Trophoblast cell (in vitro differentiated cells and primary cell): ENCODE results near the gene KRT1.

Source experiments
- DNase-seq, 2 donors: peaks; one replicate each; pipeline ENCODE4 v3.0.0-alpha.2; 2016
- H2AFZ ChIP-seq: 2 replicates; pipeline ENCODE4 v1.6.1; 2013; ENCODE audit warnings: low read length, moderate library complexity, mild to moderate bottlenecking; ENCODE audit not compliant: insufficient read depth, poor library complexity
- H2AK5ac ChIP-seq: 2 replicates; pipeline ENCODE4 v1.6.1; 2013; ENCODE audit warnings: mild to moderate bottlenecking, low read length
- H2BK120ac ChIP-seq: 2 replicates; pipeline ENCODE4 v1.6.1; 2013; ENCODE audit warnings: low read length, mild to moderate bottlenecking, moderate library complexity; ENCODE audit not compliant: insufficient read depth, poor library complexity
- H2BK12ac ChIP-seq: 2 replicates; pipeline ENCODE4 v1.6.1; 2013; ENCODE audit warnings: mild to moderate bottlenecking, low read length, moderate library complexity
- H2BK5ac ChIP-seq: 2 replicates; pipeline ENCODE4 v1.6.1; 2013; ENCODE audit warnings: low read length, low read depth, moderate library complexity, mild to moderate bottlenecking; ENCODE audit not compliant: poor library complexity
- H3K14ac ChIP-seq: 2 replicates; pipeline ENCODE4 v1.6.1; 2013; ENCODE audit warnings: mild to moderate bottlenecking, low read length
- H3K18ac ChIP-seq: 2 replicates; pipeline ENCODE4 v1.6.1; 2013; ENCODE audit warnings: mild to moderate bottlenecking, low read length
- H3K23ac ChIP-seq: 2 replicates; pipeline ENCODE4 v1.6.1; 2013; ENCODE audit warnings: low read length
- H3K27ac ChIP-seq: 2 replicates; pipeline ENCODE4 v1.5.1; 2013; ENCODE audit warnings: low read depth, mild to moderate bottlenecking, inconsistent platforms, low read length, moderate library complexity
- H3K27me3 ChIP-seq: 2 replicates; pipeline ENCODE4 v1.6.1; 2013; ENCODE audit warnings: inconsistent platforms, mild to moderate bottlenecking, low read length, moderate library complexity; ENCODE audit not compliant: insufficient read depth
- H3K36me3 ChIP-seq, 2 experiments: 1 replicate in 1 of 2; 2 replicates in 1 of 2; pipeline ENCODE4 v1.6.1; 2013; ENCODE audit warnings: low read length in 2 of 2, mild to moderate bottlenecking in 2 of 2, moderate library complexity in 1 of 2; ENCODE audit not compliant: insufficient read depth in 2 of 2, control insufficient read depth in 1 of 2
- H3K4ac ChIP-seq: 2 replicates; pipeline ENCODE4 v1.6.1; 2013; ENCODE audit warnings: low read depth, mild to moderate bottlenecking, low read length, moderate library complexity
- H3K4me1 ChIP-seq, 2 experiments: 1 replicate in 1 of 2; 2 replicates in 1 of 2; pipeline ENCODE4 v1.6.1; 2013; ENCODE audit warnings: low read length in 2 of 2, mild to moderate bottlenecking in 2 of 2, moderate library complexity in 1 of 2; ENCODE audit not compliant: insufficient read depth in 2 of 2, control insufficient read depth in 1 of 2
- H3K4me2 ChIP-seq: 2 replicates; pipeline ENCODE4 v1.6.1; 2013; ENCODE audit warnings: inconsistent platforms, mild to moderate bottlenecking, low read length, moderate library complexity
- H3K4me3 ChIP-seq: 2 replicates; pipeline ENCODE4 v1.5.1; 2013; ENCODE audit warnings: mild to moderate bottlenecking, low read depth, low read length, inconsistent platforms
- H3K79me1 ChIP-seq: one replicate; pipeline ENCODE4 v1.6.1; 2013; ENCODE audit warnings: low read length
- H3K79me2 ChIP-seq: 2 replicates; pipeline ENCODE4 v1.6.1; 2013; ENCODE audit warnings: low read length, mild to moderate bottlenecking; ENCODE audit not compliant: control insufficient read depth, insufficient read depth, poor library complexity
- H3K9ac ChIP-seq: 2 replicates; pipeline ENCODE4 v1.6.1; 2013; ENCODE audit warnings: mild to moderate bottlenecking, low read length
- H3K9me3 ChIP-seq: 2 replicates; pipeline ENCODE4 v1.6.1; 2013; ENCODE audit warnings: low read depth, mild to moderate bottlenecking, control low read depth, inconsistent platforms, low read length; ENCODE audit not compliant: insufficient read depth
- H4K12ac ChIP-seq: 2 replicates; pipeline ENCODE4 v1.6.1; 2013; ENCODE audit warnings: low read depth, mild to moderate bottlenecking, low read length, moderate library complexity
- H4K8ac ChIP-seq: 2 replicates; pipeline ENCODE4 v1.6.1; 2013; ENCODE audit warnings: low read depth, mild to moderate bottlenecking, low read length, moderate library complexity
- H4K91ac ChIP-seq: one replicate; pipeline ENCODE4 v1.6.1; 2013; ENCODE audit warnings: low read depth, mild to moderate bottlenecking, low read length, moderate library complexity
- WGBS: extraction: QIAGEN DNeasy Blood & Tissue Kit; methylation state at CpG from one replicate; pipeline ENCODE4 v1.1.7; 2013; ENCODE audit warnings: missing lambda C conversion rate; ENCODE audit not compliant: insufficient read length, insufficient coverage; ENCODE audit errors: extremely low coverage; 5-methylcytosine and 5-hydroxymethylcytosine counted together

KRT1 gene

DNA sequence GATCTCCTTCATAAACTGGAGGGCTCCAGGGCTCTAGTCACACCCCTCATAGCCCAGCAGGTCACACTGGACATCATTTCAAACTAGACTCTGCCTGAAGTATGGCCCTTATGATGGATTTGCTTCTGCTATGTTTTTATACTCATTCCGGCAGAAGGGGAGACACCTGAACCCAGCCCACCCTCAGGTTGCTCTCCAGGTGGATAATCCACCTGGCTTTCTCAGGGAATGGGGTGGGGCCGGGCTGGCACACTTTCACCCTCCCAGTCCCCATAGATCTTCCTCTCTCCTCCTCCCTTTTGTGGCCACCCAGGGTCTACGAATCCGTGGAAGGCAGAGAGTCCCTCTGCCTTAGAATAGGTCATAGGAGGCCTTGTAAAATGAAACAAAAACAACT lies 52.1 kb downstream of the KRT1 start:
- Histone ChIP-seq H2AFZ (no peak overlapping the region), H3K4me2 (no peak overlapping the region), H3K9ac (no peak overlapping the region), H3K18ac (no peak overlapping the region), H3K79me1 (no peaks in the 10 kb centered on the region), H2AK5ac (no peak overlapping the region), H2BK5ac (no peak overlapping the region), H2BK12ac (no peak overlapping the region), H2BK120ac (no peak overlapping the region), H3K27me3 (no peaks in the 10 kb centered on the region), H4K8ac (no peak overlapping the region), H3K4me1 (no peaks in the 10 kb centered on the region), H3K4me3 (no peak overlapping the region), H3K9me3 (no peaks in the 10 kb centered on the region), H3K14ac (no peak overlapping the region), H3K4ac (no peak overlapping the region), H3K27ac (no peak overlapping the region), H3K36me3 (no peaks in the 10 kb centered on the region), H3K79me2 (no peaks in the 10 kb centered on the region), H4K91ac (no peak overlapping the region), H4K12ac (no peak overlapping the region), H3K23ac (no peak overlapping the region)
- no CpG with 5 or more reads among the region's 4 CpGs for WGBS
- no peak for DNase-seq

DNA sequence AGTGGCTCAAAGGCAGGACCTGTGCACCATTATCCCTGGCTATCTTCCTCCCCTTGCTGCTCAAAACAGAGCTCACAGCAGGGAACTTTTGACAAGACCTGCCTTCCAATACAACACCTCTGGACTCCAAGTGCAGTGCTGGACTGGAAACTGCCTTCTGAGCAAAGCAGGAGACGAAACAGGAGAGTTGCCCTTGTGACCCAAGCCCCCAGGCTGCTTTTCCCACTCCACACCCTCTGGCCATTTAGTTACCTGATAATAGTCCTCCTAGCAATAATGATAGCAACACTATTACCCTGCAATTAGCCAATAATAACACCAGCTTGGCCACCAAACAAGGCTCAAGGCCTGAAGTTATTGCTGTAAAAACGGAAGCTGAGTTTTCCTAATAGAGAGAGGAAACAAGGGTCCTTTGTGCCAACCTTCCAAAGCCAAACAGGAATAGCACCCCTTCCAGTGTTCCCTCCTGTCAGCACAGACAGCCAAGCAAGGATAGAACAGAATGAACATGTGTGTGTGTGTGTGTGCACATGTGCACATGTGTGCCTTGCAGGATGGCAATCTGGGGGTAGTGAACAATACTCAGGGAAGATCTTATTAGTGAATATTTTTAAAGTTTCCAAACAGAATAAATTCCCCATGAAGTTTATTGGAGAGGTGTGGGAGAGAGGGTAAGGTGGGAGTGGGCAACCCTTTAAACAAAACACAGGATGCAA lies 52.7 kb downstream of the KRT1 start:
- Histone ChIP-seq H3K79me2 (no peaks in the 10 kb centered on the region), H3K36me3 (no peaks in the 10 kb centered on the region), H4K8ac (no peak overlapping the region), H3K4me3 (no peak overlapping the region), H2AFZ (no peak overlapping the region), H2BK120ac (no peak overlapping the region), H3K27me3 (no peaks in the 10 kb centered on the region), H2BK5ac (no peak overlapping the region), H3K18ac (no peak overlapping the region), H3K27ac (no peak overlapping the region), H3K4me1 (no peaks in the 10 kb centered on the region), H4K91ac (no peak overlapping the region), H2AK5ac (no peak overlapping the region), H3K4me2 (no peak overlapping the region), H3K4ac (no peak overlapping the region), H3K14ac (no peak overlapping the region), H2BK12ac (no peak overlapping the region), H3K9ac (no peak overlapping the region), H3K79me1 (no peaks in the 10 kb centered on the region), H3K23ac (no peak overlapping the region), H3K9me3 (no peaks in the 10 kb centered on the region), H4K12ac (no peak overlapping the region)
- WGBS, result no CpG with 5 or more reads among the region's 2 CpGs
- DNase-seq, result no peak
